BE2C (cell line): ENCODE measurements around the gene CYGB.
"Not testable (repeated sequence)": the region's sequence is repeated elsewhere in the genome, so short reads cannot be mapped to it uniquely, and the experiment has no call there.

ENCODE experiments used
- DNase-seq: peaks from one replicate; pipeline ENCODE4 v3.0.0-alpha.2; 2020
- H3K27me3 ChIP-seq: fragments of 250-450 bp; sonication (Bioruptor Pico); 2 replicates; pipeline ENCODE4 v1.5.1; 2020; ENCODE audit warnings: mild to moderate bottlenecking
- H3K36me3 ChIP-seq: fragments of 250-450 bp; sonication (Bioruptor Pico); 2 replicates; pipeline ENCODE4 v1.5.1; 2020; ENCODE audit warnings: mild to moderate bottlenecking
- H3K4me1 ChIP-seq: fragments of 250-450 bp; sonication (Bioruptor Pico); 2 replicates; pipeline ENCODE4 v1.5.1; 2020
- H3K4me3 ChIP-seq: 2 replicates; pipeline ENCODE4 v1.5.1; 2011; ENCODE audit warnings: low read depth, low read length
- H3K9me3 ChIP-seq: fragments of 250-450 bp; sonication (Bioruptor Pico); 2 replicates; pipeline ENCODE4 v1.5.1; 2020
- TF ChIP-seq, protein P1 (sequence below): IDR thresholded peaks from 2 replicates; pipeline ENCODE4 v1.5.1; 2012; ENCODE audit warnings: mild to moderate bottlenecking, low read depth, low read length

Gene CYGB

DNA sequence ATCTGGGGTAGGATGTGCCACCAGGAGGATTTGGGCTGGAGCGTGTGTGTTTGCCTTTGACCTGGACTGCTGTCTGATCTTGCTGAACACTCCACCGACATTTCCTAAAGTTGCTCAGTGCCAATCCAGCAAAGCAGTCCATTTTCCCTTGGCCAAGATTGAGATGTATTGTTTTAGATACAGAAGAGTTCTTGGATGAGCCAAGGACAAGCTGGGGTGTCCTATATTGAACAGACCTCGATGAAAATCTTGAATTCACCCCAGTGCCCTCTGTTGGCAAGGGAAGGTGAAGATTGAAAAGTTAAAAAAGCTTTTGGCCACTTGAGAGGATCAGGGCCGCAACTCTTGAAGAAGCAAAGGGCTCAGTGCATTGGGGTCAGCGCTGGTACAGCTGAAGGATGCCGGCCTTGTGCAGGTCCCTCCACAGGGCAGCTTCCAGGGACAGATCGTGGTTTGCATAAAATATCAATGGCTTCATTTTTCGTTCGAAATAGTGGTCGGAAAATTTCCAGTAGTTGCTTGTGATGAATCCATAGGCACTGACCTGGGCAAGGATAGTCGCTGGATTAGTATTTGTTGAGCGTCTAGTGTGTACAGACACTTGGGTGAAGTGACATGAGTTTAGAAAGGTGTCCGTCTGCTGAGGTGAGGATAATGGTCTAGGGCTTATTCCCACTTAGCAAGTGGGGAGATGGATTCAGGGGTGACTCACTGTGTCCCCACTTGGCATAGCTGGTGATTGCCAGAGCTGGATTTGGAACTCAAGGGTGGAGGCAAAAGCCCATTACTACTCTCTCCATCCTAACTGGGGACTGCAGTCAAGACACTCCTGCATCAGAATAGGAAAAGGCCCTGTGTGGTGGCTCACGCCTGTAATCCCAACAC lies 28.5 kb upstream of the CYGB start:
- DNase-seq = no peak
- peaks cover 9% of the 10 kb centered on the region for H3K4me1 ChIP-seq
- TF ChIP-seq, protein P1, sequence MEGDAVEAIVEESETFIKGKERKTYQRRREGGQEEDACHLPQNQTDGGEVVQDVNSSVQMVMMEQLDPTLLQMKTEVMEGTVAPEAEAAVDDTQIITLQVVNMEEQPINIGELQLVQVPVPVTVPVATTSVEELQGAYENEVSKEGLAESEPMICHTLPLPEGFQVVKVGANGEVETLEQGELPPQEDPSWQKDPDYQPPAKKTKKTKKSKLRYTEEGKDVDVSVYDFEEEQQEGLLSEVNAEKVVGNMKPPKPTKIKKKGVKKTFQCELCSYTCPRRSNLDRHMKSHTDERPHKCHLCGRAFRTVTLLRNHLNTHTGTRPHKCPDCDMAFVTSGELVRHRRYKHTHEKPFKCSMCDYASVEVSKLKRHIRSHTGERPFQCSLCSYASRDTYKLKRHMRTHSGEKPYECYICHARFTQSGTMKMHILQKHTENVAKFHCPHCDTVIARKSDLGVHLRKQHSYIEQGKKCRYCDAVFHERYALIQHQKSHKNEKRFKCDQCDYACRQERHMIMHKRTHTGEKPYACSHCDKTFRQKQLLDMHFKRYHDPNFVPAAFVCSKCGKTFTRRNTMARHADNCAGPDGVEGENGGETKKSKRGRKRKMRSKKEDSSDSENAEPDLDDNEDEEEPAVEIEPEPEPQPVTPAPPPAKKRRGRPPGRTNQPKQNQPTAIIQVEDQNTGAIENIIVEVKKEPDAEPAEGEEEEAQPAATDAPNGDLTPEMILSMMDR = no peak
- peaks cover 47% of the 10 kb centered on the region for H3K36me3 ChIP-seq
- H3K9me3 ChIP-seq = no peaks in the 10 kb centered on the region
- no peak overlapping the region for H3K4me3 ChIP-seq
- 0 out of 2 replicates have a peak, but pooled peaks cover 3% of the 10 kb centered on the region for H3K27me3 ChIP-seq

GRCh38 chr17:76564991-76565727 lies 27.6 kb upstream of the CYGB start:
- not testable (repeated sequence) for H3K4me3 ChIP-seq, DNase-seq, H3K27me3 ChIP-seq, H3K4me1 ChIP-seq, H3K9me3 ChIP-seq
- peaks cover 55% of the 10 kb centered on the region for H3K36me3 ChIP-seq

- H3K27me3 ChIP-seq, DNase-seq, H3K9me3 ChIP-seq, H3K4me3 ChIP-seq: not testable (repeated sequence)
- H3K4me1 ChIP-seq = peaks cover 12% of the 10 kb centered on the region
- H3K36me3 ChIP-seq = peaks cover 73% of the 10 kb centered on the region
These were observed 25.9 kb upstream of the CYGB start for GRCh38 chr17:76563359-76563758.

DNA sequence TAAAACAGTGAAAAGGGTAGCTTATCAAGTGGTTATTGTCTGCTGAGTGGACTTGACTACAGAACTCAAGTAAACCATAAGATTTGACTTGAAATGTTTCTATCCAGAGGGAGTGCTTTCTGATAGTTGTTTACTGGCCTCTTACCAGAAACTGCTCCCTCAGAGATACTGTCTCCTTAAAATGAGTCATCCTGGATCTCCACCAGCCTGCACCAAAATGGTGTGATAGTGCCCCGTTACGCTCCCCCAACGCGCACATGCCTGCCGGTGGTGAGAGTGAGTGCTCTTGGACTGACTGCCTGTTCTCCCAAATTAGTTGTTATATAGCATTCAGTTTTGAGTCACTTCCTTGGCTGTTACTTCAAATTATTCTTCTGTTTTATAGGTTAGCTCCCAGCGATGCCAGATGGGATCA lies 25.2 kb upstream of the CYGB start:
- H3K27me3 ChIP-seq = 0 out of 2 replicates have a peak, but pooled peaks cover 3% of the 10 kb centered on the region
- H3K4me1 ChIP-seq = peaks cover 12% of the 10 kb centered on the region
- H3K9me3 ChIP-seq = no peaks in the 10 kb centered on the region
- DNase-seq = peak; percentile 48
- no peak overlapping the region for H3K4me3 ChIP-seq
- H3K36me3 ChIP-seq = peaks cover 79% of the 10 kb centered on the region
- TF ChIP-seq, protein P1 = no peak

- peaks cover 8% of the 10 kb centered on the region for H3K4me1 ChIP-seq
- 0 out of 2 replicates have a peak overlapping the region, but pooled peaks have one; percentile 21 for H3K4me3 ChIP-seq
- H3K27me3 ChIP-seq = 0 out of 2 replicates have a peak, but pooled peaks cover 3% of the 10 kb centered on the region
- no peak for DNase-seq
- H3K36me3 ChIP-seq = peaks cover 71% of the 10 kb centered on the region
- TF ChIP-seq, protein P1 = no peak
- no peaks in the 10 kb centered on the region for H3K9me3 ChIP-seq
These were observed 24.3 kb upstream of the CYGB start for GRCh38 chr17:76561799-76562268.

- 0 out of 2 replicates have a peak overlapping the region, but pooled peaks have one; percentile 21 for H3K4me3 ChIP-seq
- DNase-seq = no peak
- H3K4me1 ChIP-seq = peaks cover 8% of the 10 kb centered on the region
- H3K36me3 ChIP-seq = peaks cover 66% of the 10 kb centered on the region
- 0 out of 2 replicates have a peak, but pooled peaks cover 3% of the 10 kb centered on the region for H3K27me3 ChIP-seq
- no peaks in the 10 kb centered on the region for H3K9me3 ChIP-seq
- TF ChIP-seq, protein P1 = no peak
These were observed 23.8 kb upstream of the CYGB start for GRCh38 chr17:76561332-76561731.
